ENCODE results near the gene RBPJL. TPM values are rescaled to one million over a fixed set of nuclear protein-coding genes. Genes with fewer than 3 reads are reported as not detected.

RBPJL gene
- total RNA-seq, 1 experiment from 2014 or later = not detected

GRCh38 chr20:45308117-45308778, 1.6 kb downstream of the RBPJL start, which contains the start of gene MATN4:
MATN4 (minus strand) TSS chr20:45308299; CDS start chr20:45305582, 2,717 bp downstream.
- ChIA-PET CTCF (interaction anchor here (1.0 to 1.9 kb wide), 2 partner anchors 7 to 462 kb away, joined by 3 to 5 read pairs; no protein-coding TSS in a partner anchor), POLR2A (no interaction called here), RAD21 (ENCODE audit: low non-redundant PET in 1 of 2, low total read pairs in 2 of 2, uncharacterized antibody in 2 of 2, unreplicated experiment in 2 of 2) (no interaction called here)
- H3K9me2 ChIP-seq (ENCODE audit: insufficient read depth) = no peaks in the 10 kb centered on the region
- H3K9ac ChIP-seq (ENCODE audit: low read length) = no peak within 1 kb of the TSS
- ATAC-seq = no peak
- BruUV-seq (replicated peaks) = no TSS peak
- no peaks in the 10 kb centered on the region for H3K36me3 ChIP-seq (ENCODE audit: control insufficient read depth in 1 of 2, insufficient read depth in 2 of 2, low read length in 2 of 2)
- no peak for DNase-seq (ENCODE audit: low read depth, low spot score)
- no peaks in the 10 kb centered on the region for H3K27me3 ChIP-seq (ENCODE audit: insufficient read depth, low read length)
- peaks cover 4 to 20% of the 10 kb centered on the region in 2 experiments; a peak in 3 of 4 replicates for H3K4me1 ChIP-seq (ENCODE audit: control insufficient read depth in 1 of 2, insufficient read depth in 2 of 2, low read length in 2 of 2)
- H3K27ac ChIP-seq (ENCODE audit: low read depth, low read length) = no peak within 1 kb of the TSS
- intact Hi-C loops (cut with micrococcal nuclease) = no loop called here
- TF ChIP-seq CEBPB (IDR thresholded peaks at IDR 0.05; ENCODE audit: low read depth) (no peak), EZH2phosphoT487 (IDR thresholded peaks at IDR 0.05; ENCODE audit: borderline replicate concordance) (no peak), ZNF274 (IDR thresholded peaks at IDR 0.05; ENCODE audit: low read depth, low read length) (no peak), REST (IDR thresholded peaks at IDR 0.05; ENCODE audit: low read depth) (no peak), EGR1 (IDR thresholded peaks at IDR 0.05; ENCODE audit: low read depth) (no peak), EZH2 (IDR thresholded peaks at IDR 0.05) (no peak), CTCF (IDR thresholded peaks at IDR 0.05 in 2 of 3, conservative IDR thresholded peaks at IDR 0.05 in 1 of 3; ENCODE audit: borderline replicate concordance in 1 of 3, insufficient read depth in 1 of 3, low read depth in 2 of 3, low read length in 2 of 3) (no peak), ELF1 (IDR thresholded peaks at IDR 0.05; ENCODE audit: borderline replicate concordance, low read depth) (no peak), TCF7L2 (IDR thresholded peaks at IDR 0.05; ENCODE audit: borderline replicate concordance, extremely low read depth, insufficient read depth, insufficient read length) (no peak), SIN3A (IDR thresholded peaks at IDR 0.05; ENCODE audit: low read depth) (no peak), YY1 (IDR thresholded peaks at IDR 0.05; ENCODE audit: extremely low read depth, insufficient replicate concordance, low read depth, low read length) (no peak), ZFX (IDR thresholded peaks at IDR 0.05) (no peak), MAX (IDR thresholded peaks at IDR 0.05) (no peak), ATF3 (IDR thresholded peaks at IDR 0.05) (no peak), CBX3 (IDR thresholded peaks at IDR 0.05; ENCODE audit: low read depth) (no peak), POLR2A (IDR thresholded peaks at IDR 0.05; ENCODE audit: borderline replicate concordance, extremely low read depth, insufficient read depth, insufficient read length) (no peak), JUND (IDR thresholded peaks at IDR 0.05) (no peak), FOSL1 (IDR thresholded peaks at IDR 0.05; ENCODE audit: low read depth) (no peak), POLR2AphosphoS5 (IDR thresholded peaks at IDR 0.05; ENCODE audit: low read depth, low read length) (no peak)
- H4K20me1 ChIP-seq (ENCODE audit: insufficient read depth) = no peaks in the 10 kb centered on the region
- H2AFZ ChIP-seq (ENCODE audit: low read depth, low read length, poor library complexity, severe bottlenecking) = no peak within 1 kb of the TSS
- H3K4me3 ChIP-seq (replicated peaks in 1 of 2; ENCODE audit: low read depth in 1 of 2, low read length in 2 of 2) = no peak within 1 kb of the TSS
- H3K79me2 ChIP-seq (ENCODE audit: insufficient read depth, low read length) = no peaks in the 10 kb centered on the region
- H3K4me2 ChIP-seq (ENCODE audit: low read length) = no peak within 1 kb of the TSS
- H3K9me3 ChIP-seq (ENCODE audit: control insufficient read depth in 1 of 2, insufficient read depth in 1 of 2, low read depth in 1 of 2, low read length in 2 of 2) = no peaks in the 10 kb centered on the region
